Measurements from ENCODE around the gene TMEM100.

Gene TMEM100, protein sequence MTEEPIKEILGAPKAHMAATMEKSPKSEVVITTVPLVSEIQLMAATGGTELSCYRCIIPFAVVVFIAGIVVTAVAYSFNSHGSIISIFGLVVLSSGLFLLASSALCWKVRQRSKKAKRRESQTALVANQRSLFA

GRCh38 chr17:55722742-55723487 is at the start of gene TMEM100:
Gene TMEM100 (minus strand): TSS chr17:55722864. CDS start chr17:55721070, 1,794 bp downstream.
- DNase-seq (ENCODE audit: low spot score) = no peak

GRCh38 chr17:55772086-55772485 is 49.4 kb upstream of the TMEM100 start:
- no peak for DNase-seq (ENCODE audit: low spot score)

DNA sequence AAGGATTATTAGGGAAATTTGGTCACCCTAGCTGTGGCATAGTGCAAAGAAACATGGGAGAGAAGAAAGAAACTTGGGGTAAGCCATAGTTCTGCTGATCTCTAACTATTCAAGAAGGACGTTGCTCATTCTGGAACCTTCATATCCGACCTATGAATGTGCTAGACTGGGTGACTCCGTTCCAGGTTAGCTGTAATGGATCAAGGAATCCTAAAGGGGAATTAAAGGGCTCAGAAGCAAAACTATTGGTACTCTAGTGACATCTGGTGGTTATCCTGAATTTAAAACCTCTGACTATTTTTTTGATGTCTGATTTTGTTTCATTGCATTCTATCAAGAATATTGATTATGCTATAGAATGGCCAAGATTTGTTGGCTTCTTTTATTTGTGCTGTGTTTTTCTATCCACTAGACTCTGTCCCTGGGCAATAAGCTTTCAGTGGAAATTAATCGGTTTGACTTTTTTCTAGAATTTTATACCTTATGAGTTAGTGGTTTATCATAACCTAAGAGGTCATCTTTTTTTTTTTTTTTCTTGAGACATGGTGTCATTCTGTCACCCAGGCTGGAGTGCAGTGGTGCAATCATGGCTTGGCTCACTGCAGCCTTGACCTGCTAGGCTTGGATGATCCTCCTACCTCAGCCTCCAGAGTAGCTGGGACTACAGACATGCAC is 47.7 kb upstream of the TMEM100 start:
- peak; percentile 39 for DNase-seq (ENCODE audit: low spot score)

- DNase-seq (ENCODE audit: low spot score) = no peak
These were observed 46.9 kb upstream of the TMEM100 start for GRCh38 chr17:55769625-55770000.

GRCh38 chr17:55768936-55769624 is 46.4 kb upstream of the TMEM100 start:
- DNase-seq (ENCODE audit: low spot score) = no peak

- no peak for DNase-seq (ENCODE audit: low spot score)
These were observed 42.8 kb upstream of the TMEM100 start for GRCh38 chr17:55765472-55765871.

- DNase-seq (ENCODE audit: low spot score) = no peak
These were observed 41.9 kb upstream of the TMEM100 start for GRCh38 chr17:55764610-55765009.

DNA sequence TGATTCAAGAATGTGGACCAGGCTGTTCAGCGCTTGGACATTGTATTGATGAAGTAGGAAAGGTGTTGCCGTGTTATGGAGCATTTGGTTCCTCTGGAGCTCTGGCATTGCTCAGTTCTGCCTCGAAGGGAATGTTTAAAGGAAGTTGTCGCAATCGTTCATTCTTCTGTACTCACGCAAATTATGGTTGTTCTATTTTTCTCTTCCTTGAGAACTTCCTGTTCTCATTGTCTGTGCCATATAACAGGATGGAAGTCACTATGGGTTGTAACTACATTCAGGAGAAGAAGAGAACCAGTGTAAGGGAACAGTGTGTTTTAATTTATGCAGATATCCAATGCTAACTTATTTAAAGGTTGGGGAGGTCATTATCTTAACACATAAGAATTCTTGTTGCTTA is 41.2 kb upstream of the TMEM100 start:
- DNase-seq (ENCODE audit: low spot score) = no peak

DNA sequence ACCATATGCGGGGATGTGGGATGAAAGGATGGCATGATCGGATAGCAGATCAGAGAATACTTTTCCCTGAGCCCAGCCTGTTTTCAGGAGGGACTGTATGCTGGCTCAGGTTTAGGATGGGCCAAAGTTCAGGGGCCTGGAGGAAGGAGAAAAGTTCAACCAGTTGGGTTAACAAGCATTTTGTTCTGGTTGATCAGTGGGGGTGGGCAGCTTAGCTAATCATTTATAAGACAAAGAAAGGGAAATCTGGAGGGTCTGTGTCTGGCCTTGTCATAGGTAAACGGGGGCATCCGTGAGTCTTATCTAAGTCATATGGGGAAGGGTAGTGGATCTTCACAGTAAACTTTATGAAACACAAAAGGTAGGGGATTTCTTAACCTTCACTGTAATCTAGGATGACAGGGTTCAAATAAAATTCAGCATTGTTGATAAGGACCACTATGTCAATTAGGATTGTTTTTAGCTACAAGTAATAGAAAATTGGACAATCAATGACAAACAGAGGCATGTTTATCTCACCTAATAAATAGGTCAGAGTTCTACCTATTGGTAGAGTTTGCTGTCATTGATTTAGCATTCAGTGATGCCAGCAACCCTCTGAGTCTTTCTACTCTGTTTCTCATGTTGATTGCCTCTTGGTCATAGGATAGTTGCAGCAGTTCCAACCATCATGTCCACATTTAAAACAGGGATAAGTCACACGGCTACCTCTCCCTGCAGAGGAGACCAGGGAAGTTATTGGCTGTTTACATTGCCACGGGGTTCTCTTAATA is 39.6 kb upstream of the TMEM100 start:
- no peak for DNase-seq (ENCODE audit: low spot score)

DNA sequence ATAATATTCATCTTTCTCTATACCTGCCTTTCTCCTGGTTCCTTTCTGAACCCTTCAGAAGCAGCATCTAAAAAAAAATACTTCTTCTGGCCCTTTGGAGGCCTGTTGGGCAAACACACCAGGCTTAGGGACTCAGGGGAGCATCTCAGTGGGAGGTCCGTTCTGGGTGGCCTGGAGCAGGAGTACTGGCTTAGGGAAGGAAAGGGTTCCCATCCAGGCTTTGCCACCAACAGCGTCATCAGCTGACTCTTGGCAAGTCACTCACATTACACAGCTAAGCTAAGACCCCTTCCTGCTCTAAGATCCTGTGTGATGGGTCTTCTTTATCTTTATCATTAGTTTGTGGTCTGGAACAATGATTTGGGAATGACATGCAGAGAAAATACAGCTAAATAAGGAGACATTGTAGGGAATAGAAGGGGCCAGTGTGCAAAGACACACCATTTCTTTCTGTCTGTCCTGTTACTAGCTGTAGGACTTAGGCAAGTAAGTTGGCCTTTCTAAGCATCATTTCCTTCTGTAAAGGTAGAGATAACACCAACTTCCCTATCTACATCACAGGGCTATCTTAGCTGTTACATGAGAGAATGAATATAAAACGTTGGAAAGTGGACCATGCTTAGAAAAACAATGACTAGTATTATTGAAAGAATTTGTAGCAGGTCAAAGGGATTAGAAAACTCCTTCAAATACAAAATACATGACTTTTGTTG is 38.1 kb upstream of the TMEM100 start:
- no peak for DNase-seq (ENCODE audit: low spot score)

GRCh38 chr17:55758171-55758570 is 35.5 kb upstream of the TMEM100 start:
- no peak for DNase-seq (ENCODE audit: low spot score)

DNA sequence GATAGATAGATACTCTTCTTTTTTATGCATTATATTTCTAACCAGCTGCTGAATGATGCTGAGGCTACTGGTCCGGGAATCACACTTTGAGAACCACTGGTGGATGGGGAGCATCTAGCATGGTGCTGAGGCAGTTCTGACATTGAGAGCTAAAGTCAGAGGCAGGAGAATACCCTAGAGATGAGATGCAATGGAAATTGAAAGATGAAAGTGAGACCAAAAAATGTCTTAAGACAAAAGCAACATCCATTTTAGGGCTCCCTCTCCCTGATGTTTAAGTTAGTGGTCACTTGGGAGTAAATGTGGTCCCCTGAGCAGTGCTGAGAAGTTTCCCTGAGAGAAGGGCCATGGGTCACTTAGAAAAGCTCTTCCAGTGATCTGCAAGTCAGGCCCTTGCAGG is 35.0 kb upstream of the TMEM100 start:
- no peak for DNase-seq (ENCODE audit: low spot score)

GRCh38 chr17:55756689-55757088 is 34.0 kb upstream of the TMEM100 start:
- no peak for DNase-seq (ENCODE audit: low spot score)

GRCh38 chr17:55751720-55752250 is 29.1 kb upstream of the TMEM100 start:
- DNase-seq (ENCODE audit: low spot score) = no peak

DNA sequence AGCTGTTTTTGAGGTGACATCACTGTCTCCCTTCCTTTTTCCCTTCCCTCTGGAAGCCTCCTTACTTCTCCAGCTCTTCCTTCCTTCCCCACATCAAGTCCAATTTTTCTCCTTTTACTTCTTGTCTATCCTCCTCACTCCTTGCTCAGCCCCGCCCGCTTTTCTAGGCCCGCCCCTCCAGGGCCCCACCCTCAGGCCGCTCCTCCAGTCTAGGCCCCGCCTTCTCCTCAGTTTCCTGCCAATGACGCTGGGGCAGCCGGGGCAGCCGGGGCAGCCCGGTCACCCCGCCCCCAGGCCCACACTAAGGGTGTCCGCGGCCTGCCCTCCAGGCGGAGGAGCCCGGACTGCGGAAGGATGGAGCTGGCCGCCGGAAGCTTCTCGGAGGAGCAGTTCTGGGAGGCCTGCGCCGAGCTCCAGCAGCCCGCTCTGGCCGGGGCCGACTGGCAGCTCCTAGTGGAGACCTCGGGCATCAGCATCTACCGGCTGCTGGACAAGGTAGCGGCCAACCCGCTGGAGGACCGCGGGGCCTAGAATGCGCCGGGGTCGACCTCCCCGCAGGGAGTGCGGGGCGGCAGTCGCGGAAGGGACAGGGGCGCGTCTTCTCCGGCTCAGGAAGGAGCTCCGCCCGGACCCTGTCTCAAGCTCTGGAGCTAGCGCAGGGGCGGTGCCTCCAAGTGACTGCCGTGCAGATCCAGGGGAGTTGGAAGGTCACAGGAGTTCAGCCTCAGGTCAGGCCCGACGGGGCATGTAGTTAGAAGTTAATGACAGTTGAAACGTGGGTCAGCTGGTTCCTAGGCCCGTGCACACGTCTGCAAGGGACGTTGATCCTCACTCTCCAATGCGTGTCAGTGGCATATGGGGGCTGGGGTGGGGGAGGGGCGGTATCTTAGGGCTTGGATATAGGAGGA is 28.3 kb upstream of the TMEM100 start, which contains the start of gene PCTP:
PCTP (plus strand) TSS at position 302 of the 908 bp plus-strand sequence; CDS start at position 355, 53 bp downstream.
- DNase-seq (ENCODE audit: low spot score) = peak; percentile 87

DNA sequence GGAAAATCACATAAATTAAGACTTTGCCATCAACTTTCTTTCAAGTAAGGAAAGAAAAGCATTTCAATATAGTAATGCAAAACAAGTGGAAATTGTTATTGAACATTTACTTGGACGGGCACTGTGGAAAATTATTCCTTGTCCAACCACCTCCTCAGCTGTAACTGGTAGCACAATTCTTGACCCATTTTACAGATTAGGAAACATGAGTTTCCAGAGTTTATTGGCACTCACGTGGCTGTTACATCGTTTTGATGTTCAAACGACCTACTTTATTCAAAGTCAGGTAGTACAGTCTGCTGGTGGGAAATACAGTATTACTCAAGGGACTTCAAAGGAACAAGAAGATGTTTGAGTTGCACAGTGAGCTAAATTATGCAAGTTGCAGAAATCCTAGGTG is 27.3 kb upstream of the TMEM100 start:
- DNase-seq (ENCODE audit: low spot score) = no peak

DNA sequence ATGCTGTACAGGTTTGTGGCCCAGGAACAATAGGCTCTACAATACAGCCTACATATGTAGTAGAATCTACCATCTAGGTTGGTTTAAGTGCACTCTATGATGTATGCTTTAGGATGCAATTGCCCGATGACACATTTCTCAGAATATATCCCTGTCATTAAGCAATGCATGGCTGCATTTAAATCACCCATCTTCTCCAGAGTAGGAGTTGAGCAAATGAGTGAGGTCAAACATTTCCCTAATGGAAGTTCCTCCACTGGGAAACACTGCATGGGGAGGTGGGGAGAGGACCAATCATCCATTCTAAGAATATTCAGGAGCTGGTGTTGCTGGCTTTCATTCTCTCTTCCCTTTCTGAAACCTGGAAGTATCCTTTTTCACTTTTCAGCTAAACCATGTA is 26.2 kb upstream of the TMEM100 start:
- no peak for DNase-seq (ENCODE audit: low spot score)

DNA sequence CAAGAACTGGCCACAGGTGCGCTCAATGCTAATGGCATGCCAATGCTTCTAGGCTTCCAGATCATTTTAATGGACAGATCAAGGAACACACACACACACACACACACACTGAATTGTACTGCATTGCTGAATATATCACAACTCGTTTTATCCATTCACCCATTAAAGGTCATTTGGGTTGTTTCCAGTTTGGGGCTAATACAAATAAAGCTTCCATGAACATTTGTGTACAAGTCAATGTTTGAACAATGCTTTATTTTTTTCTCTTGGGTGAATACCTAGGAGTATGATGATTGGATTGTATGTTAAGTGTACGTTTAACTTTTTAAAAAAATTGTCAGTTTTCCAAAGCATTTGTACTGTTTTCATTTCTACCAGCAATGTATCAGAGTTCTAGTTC is 24.5 kb upstream of the TMEM100 start:
- no peak for DNase-seq (ENCODE audit: low spot score)

DNA sequence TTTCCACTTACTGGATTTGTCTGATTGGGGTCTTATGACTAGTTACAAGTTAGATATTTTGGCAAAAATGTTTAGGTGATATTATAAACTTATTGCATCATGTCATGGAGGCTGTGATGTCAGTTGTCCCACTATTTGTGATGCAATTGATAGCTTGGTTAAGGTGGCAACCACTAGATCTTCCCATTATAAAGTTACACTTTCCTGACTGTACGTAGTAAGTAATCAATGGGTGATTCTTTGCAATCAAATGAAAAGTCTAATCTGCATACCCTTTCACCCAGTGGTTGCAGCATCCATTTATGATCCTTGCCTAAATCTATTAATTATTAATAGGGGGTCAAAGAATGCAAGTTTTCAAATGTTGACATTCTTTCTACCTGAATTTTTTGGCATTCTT is 23.8 kb upstream of the TMEM100 start:
- DNase-seq (ENCODE audit: low spot score) = no peak

DNA sequence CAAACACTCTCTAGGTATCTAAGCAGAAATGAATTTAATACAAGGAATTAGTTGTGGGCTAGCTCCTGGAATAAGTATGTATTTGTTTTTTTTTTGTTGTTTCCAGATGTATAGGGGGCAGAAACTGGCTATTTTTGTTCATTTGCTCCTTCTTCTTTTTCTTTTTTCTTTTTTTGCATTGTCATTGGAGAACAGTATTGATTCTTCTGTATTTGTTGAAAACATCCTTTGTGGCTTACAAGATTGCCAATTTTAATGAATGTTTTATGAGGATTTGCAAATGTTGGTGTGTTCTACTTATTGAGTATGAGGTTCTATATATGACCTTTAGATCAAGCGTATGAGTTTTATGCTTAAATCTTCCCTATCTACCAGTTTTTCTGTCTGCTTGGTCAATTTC is 22.6 kb upstream of the TMEM100 start:
- DNase-seq (ENCODE audit: low spot score) = no peak
